K562 (cell line): ENCODE measurements around the gene USP10. TPM values are rescaled to one million over a fixed set of nuclear protein-coding genes. Genes with fewer than 3 reads are reported as not detected.

Experiments
- ATAC-seq: fragments of 200-7000 bp; cut with Tn5 transposase; 3 replicates; pipeline ENCODE4 v1.9.1; 2020; ENCODE audit warnings: moderate library complexity
- BruUV-seq: library from RNA; stranded (reverse); fragments of 400-500 nt; replicated peaks from 2 replicates; lab custom pipeline; 2021; lab: Mats Ljungman, UMichigan
- CTCF ChIA-PET: fragments of 300-600 bp; formaldehyde crosslinking; extraction: SDS; loops from one replicate; lab custom pipeline; 2021; ENCODE audit warnings: low intra/inter-chr PET ratio; lab: Yijun Ruan, JAX
- POLR2A ChIA-PET: fragments of 300-600, 350-650 bp; sonication (Branson Sonifier 250); formaldehyde crosslinking; extraction: SDS; loops from one replicate; lab custom pipeline; 2021; ENCODE audit warnings: antibody characterized with exemption, inconsistent platforms; lab: Yijun Ruan, JAX
- DNase-seq, 4 experiments: peaks; one replicate each; pipeline versions ENCODE4 v3.0.0 to v3.0.0-alpha.2; 2011 to 2018; ENCODE audit warnings: low spot score in 3 of 4, mixed read lengths in 3 of 4; ENCODE audit errors: extremely low read depth in 1 of 4
- FAIRE-seq: peaks from 2 replicates; lab custom pipeline; 2011; peaks lifted over from hg19 to GRCh38; lab: Jason Lieb, UNC
- H2AFZ ChIP-seq: 2 replicates; pipeline ENCODE4 v1.6.0; 2011; ENCODE audit warnings: low read depth, low read length, control low read depth, inconsistent platforms
- H3K27ac ChIP-seq: fragments of 200-600 bp; 3 replicates; pipeline ENCODE4 v1.8.0; 2011; ENCODE audit warnings: low read depth, mild to moderate bottlenecking, control low read depth, inconsistent platforms, low read length, moderate library complexity, mixed read lengths; ENCODE audit errors: extremely low read depth
- H3K27me3 ChIP-seq, 2 experiments: fragments of 300-600 bp in 1 of 2; 2 replicates in 1 of 2; 3 replicates in 1 of 2; pipeline versions ENCODE4 v1.6.0 to v1.8.0; 2011; ENCODE audit warnings: inconsistent platforms in 2 of 2, low read length in 2 of 2, mild to moderate bottlenecking in 1 of 2, mixed read lengths in 1 of 2, moderate library complexity in 1 of 2; ENCODE audit not compliant: control insufficient read depth in 2 of 2, insufficient read depth in 2 of 2
- H3K36me3 ChIP-seq: fragments of 300-600 bp; 3 replicates; pipeline ENCODE4 v1.8.0; 2011; ENCODE audit warnings: mild to moderate bottlenecking, low read length, inconsistent platforms; ENCODE audit not compliant: control insufficient read depth, insufficient read depth
- H3K4me1 ChIP-seq, 2 experiments: fragments of 200-600 bp in 1 of 2; replicated peaks in 1 of 2; 2 replicates in 1 of 2; 3 replicates in 1 of 2; pipeline versions ENCODE4 v1.5.1 to v1.8.0; 2011; ENCODE audit warnings: inconsistent platforms in 2 of 2, low read length in 2 of 2, mild to moderate bottlenecking in 1 of 2, mixed read lengths in 1 of 2, moderate library complexity in 1 of 2; ENCODE audit not compliant: control insufficient read depth in 2 of 2, insufficient read depth in 2 of 2
- H3K4me2 ChIP-seq: 2 replicates; pipeline ENCODE4 v1.6.1; 2011; ENCODE audit warnings: low read length, control low read depth, inconsistent platforms, mixed read lengths; ENCODE audit not compliant: insufficient read depth
- H3K4me3 ChIP-seq: fragments of 200-600 bp; sonication (generic), shearing (Covaris generic); 2 replicates; pipeline ENCODE4 v1.5.1; 2016; ENCODE audit warnings: control low read depth, inconsistent platforms
- H3K79me2 ChIP-seq: fragments of 200-600 bp; 3 replicates; pipeline ENCODE4 v1.8.0; 2011; ENCODE audit warnings: low read length, inconsistent platforms; ENCODE audit not compliant: control insufficient read depth, insufficient read depth
- H3K9ac ChIP-seq, 2 experiments: 2 replicates each; pipeline versions ENCODE4 v1.6.0 to v1.6.1; 2011; ENCODE audit warnings: low read depth in 2 of 2, low read length in 2 of 2, control low read depth in 1 of 2, inconsistent platforms in 1 of 2, mild to moderate bottlenecking in 1 of 2, mixed read lengths in 1 of 2; ENCODE audit not compliant: insufficient read depth in 1 of 2
- H3K9me1 ChIP-seq: one replicate; pipeline ENCODE4 v1.6.0; 2011; ENCODE audit warnings: inconsistent platforms, mild to moderate bottlenecking, low read length, moderate library complexity; ENCODE audit not compliant: control insufficient read depth, insufficient read depth
- H3K9me3 ChIP-seq: replicated peaks from 2 replicates; pipeline ENCODE4 v1.5.1; 2011; ENCODE audit warnings: low read depth, low read length, inconsistent platforms; ENCODE audit not compliant: control insufficient read depth, insufficient read depth
- H4K20me1 ChIP-seq: replicated peaks from 2 replicates; pipeline ENCODE4 v1.6.1; 2011; ENCODE audit warnings: low read length, inconsistent platforms, mixed read lengths; ENCODE audit not compliant: control insufficient read depth, insufficient read depth
- MIER1 ChIP-seq: fragments of 450-650 bp; IDR thresholded peaks from 2 replicates; pipeline ENCODE4 v1.6.1; 2016; ENCODE audit warnings: antibody characterized with exemption, mild to moderate bottlenecking, low read depth
- NELFE ChIP-seq: IDR thresholded peaks from 2 replicates; pipeline ENCODE4 v1.6.1; 2011; ENCODE audit warnings: mild to moderate bottlenecking; ENCODE audit not compliant: insufficient read depth, insufficient read length
- PHB2 ChIP-seq: fragments of 450-650 bp; IDR thresholded peaks from 2 replicates; pipeline ENCODE4 v1.6.1; 2017; ENCODE audit warnings: low read depth
- RBM22 ChIP-seq: fragments of 200-400 bp; formaldehyde crosslinking; IDR thresholded peaks from 2 replicates; pipeline ENCODE4 v1.6.1; 2018; ENCODE audit warnings: low read length, low read depth; ENCODE audit not compliant: poor library complexity, severe bottlenecking
- RFX1 ChIP-seq: fragments of 450-650 bp; IDR thresholded peaks from 2 replicates; pipeline ENCODE4 v1.6.1; 2016; ENCODE audit warnings: mild to moderate bottlenecking, moderate library complexity
- SREBF2 ChIP-seq: sonication (generic); formaldehyde crosslinking; IDR thresholded peaks from 2 replicates; pipeline ENCODE4 v1.4.0; 2020; ENCODE audit warnings: mild to moderate bottlenecking, missing genetic modification reagents
- TCF15 ChIP-seq: fragments of 250-450 bp; sonication (Bioruptor Pico); IDR thresholded peaks from 2 replicates; pipeline ENCODE4 v1.8.0; 2022; ENCODE audit warnings: moderate library complexity, mild to moderate bottlenecking, inconsistent platforms
- WGBS: fragments of 100-300 bp; shearing (Covaris generic); methylation state at CpG from one replicate; pipeline ENCODE4 v1.1.6; 2016; ENCODE audit warnings: low coverage, mixed read lengths; ENCODE audit not compliant: insufficient coverage; ENCODE audit errors: missing lambda C conversion rate; 5-methylcytosine and 5-hydroxymethylcytosine counted together
- in situ Hi-C: fragments of 300-500 bp; cut with MboI; formaldehyde crosslinking; loops from 4 replicates; pipeline ENCODE4 v1.15.0; 2018; ENCODE audit warnings: inconsistent platforms, mixed read lengths
- intact Hi-C: fragments of 100-400 bp; cut with micrococcal nuclease; formaldehyde crosslinking; loops from 2 replicates; pipeline ENCODE4 v1.14.2; 2022
- polyA plus RNA-seq, 8 experiments: library from polyadenylated mRNA; depleted of rRNA in 4 of 8; stranded (reverse) in 5 of 8; unstranded in 3 of 8; fragments of >200 nt; fragmentation: Nextera tagmentation in 2 of 8; fragmentation: Illumina TruSeq in 1 of 8; extraction: Ambion mirVana in 2 of 8; extraction: Trizol in 1 of 8; gene quantifications; 2 replicates each; pipeline versions ENCODE4 v1.2.1 to v1.2.3, GENCODE V29; 2011 to 2014; ENCODE audit warnings: inconsistent platforms in 1 of 8, missing spikeins in 1 of 8
- total RNA-seq, 7 experiments: library from RNA; depleted of rRNA in 6 of 7; stranded (reverse); fragments of >200 nt in 6 of 7; fragmentation: Illumina TruSeq in 2 of 7; extraction: Trizol in 2 of 7; gene quantifications; 2 replicates each; pipeline versions ENCODE4 v1.2.1 to v1.2.3, GENCODE V29; 2011 to 2021; ENCODE audit warnings: low replicate concordance in 1 of 7
- TF ChIP-seq, protein P1 (sequence below): sonication (generic); formaldehyde crosslinking; IDR thresholded peaks from 2 replicates; pipeline ENCODE4 v1.5.0; 2020; ENCODE audit warnings: missing genetic modification reagents

USP10 gene
- total and polyA plus RNA-seq, 9 of the 15 experiments (the other 6 are each of a cell fraction or from before 2014, with no cell fraction given): 61.7 to 197 (median 116) TPM

- TF ChIP-seq PHB2 (no peak), MIER1 (no peak), RBM22 (peak; percentile 50), RFX1 (peak; percentile 61), SREBF2 (no peak), TCF15 (CRISPR knock-in tag) (no peak), NELFE (no peak)
- TF ChIP-seq, protein P1, sequence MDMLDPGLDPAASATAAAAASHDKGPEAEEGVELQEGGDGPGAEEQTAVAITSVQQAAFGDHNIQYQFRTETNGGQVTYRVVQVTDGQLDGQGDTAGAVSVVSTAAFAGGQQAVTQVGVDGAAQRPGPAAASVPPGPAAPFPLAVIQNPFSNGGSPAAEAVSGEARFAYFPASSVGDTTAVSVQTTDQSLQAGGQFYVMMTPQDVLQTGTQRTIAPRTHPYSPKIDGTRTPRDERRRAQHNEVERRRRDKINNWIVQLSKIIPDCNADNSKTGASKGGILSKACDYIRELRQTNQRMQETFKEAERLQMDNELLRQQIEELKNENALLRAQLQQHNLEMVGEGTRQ (CRISPR knock-in tag): no peak
- intact Hi-C loops: no loop called here
- Histone ChIP-seq H3K79me2 (peaks cover 26% of the 10 kb centered on the region), H3K9ac (peak overlapping the region in 1 of 2 experiments; percentile 15; a peak in 1 of 4 replicates), H2AFZ (no peak overlapping the region), H3K27ac (no peak overlapping the region), H3K36me3 (peaks cover 93% of the 10 kb centered on the region), H3K4me1 (no peaks in the 10 kb centered on the region), H3K4me3 (no peak overlapping the region), H3K27me3 (no peaks in the 10 kb centered on the region), H3K9me3 (no peaks in the 10 kb centered on the region), H3K9me1 (no peaks in the 10 kb centered on the region), H3K4me2 (no peak overlapping the region), H4K20me1 (peaks cover 8% of the 10 kb centered on the region; the same call in 1 of the 2 replicates)
- BruUV-seq: no TSS peak
- 92% methylated on average over 17 of the region's 17 CpGs for WGBS
- ATAC-seq (no peak), FAIRE-seq (no peak), DNase-seq (no peak)
- POLR2A ChIA-PET: no interaction called here
- CTCF ChIA-PET: interaction anchor here (0.7 kb wide), 1 partner anchor 418 kb away, joined by 3 read pairs; no protein-coding TSS in a partner anchor
- in situ Hi-C loops: no loop called here
Measured at GRCh38 chr16:84763629-84764028, 63.8 kb downstream of the USP10 start.
